ENCODE measurements around the gene TAF1B.

The TAF1B gene

DNA sequence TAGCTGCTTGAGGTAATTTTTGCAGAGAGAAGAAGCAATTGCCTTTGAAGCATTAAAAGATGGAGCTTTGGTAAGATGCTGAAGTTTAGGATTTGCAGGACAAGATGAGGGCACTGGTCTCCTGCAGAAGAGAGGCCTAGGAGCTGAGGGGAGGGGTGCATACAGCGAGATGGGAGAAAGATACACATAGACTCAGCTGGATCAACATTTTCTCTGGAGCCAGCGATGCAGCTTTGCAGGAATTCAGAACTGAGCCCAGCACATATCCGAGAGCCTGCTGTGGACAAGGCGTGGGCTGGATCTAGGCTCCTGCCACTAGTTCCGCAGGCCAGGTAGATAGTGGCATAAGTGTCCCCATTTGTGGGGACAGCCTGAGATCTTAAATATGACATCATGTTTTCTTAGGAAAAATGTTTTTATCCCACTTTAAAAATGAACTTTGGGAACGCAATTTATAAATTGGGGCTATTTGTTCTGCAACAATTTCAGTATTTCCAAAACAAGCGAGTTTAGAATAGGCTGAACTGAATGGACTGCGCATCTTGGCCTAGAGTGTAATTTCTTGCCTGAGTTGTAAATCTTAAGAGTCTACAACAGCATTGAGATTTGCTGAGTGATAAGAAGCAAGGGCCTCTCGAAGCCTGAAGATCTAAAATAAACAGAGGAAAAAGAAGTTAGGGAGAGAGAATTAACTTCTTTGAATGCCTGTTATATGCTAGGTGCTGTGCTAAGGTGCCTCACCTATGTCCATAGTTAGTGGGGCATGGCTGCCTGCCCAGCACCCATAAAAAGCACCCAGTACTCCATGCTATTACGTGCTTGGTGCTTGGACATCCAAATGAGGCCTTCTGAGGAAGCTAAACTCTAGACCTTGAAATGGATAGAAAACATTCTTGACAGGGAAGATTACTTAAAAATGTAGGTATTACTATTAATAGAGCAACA is 125.6 kb downstream of the TAF1B start:
- no peak for DNase-seq

DNA sequence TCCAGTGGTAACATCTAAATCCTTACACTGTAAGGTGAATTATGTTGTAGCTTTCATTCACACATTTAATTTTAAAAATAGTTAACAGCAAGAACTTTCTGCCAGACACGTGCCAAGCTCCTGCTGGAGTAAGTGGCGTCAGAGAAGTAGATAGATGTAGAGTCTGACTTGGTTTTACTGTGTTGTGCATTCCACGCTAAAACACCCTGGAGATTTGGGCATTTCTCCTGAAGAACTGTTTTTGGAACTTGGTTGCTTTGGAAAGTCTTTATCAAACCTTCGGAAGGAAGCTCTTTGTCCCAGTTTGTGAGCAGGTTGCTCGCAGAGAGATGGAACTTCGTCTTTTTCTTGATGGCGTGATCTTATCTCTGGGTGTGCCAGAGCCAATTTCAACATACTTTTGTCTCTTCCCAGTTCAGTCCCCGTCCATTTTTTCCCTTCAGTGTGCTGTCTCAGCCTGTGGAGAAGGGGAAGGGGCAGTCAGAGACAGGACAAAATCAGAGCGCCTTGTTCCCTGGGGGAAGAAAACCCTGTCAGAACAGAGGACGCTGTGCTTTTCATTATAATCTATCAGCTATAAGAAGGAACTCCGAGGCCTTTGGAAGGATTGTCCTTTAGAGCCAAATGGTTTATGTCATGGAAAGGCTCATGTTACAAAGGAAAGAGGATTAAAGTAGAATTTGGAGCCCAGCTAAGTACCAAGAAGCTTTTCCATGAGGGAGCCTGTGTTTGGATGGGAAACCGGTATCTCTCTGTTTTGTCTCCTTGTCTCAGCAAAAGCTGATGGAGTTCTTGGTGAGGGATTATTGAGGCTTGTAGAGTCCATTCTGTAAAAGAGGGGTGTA is 127.1 kb downstream of the TAF1B start:
- DNase-seq = no peak

DNA sequence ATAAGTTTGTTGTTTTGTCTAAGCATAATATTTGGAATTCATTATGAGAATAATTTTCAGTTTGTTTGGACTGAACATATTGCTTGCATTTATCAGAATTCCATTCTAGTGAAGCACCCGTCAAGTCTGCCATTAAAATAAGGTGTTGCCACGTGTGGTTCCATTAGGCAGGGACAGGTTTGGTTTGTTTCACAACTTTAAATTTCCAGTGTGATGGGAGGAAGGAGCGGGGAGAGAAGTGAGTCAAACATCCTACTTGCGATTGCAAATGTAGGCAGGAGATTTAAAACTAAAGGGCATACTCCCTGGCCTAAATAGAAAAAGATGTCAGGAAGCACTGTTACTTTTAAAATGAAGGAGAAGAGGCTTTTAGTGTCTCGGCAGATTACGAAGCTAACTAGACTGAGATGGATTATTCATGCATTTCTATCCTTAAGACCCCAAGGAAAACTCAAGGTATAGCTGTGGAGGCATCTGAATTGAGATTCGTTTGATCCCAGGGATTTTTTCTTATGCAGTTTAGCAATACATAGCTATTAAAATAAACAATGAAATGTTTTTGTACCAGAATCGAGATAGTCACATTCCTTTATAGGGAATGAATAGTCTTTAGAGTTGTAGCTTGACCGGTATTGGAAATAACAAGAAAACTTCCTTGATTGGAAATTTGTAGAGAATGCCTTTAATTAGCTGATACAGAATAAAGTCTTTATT is 128.0 kb downstream of the TAF1B start:
- no peak for DNase-seq

GRCh38 chr2:9971890-9972289 is 128.6 kb downstream of the TAF1B start:
- no peak for DNase-seq

GRCh38 chr2:9972621-9973479 is 129.6 kb downstream of the TAF1B start:
- DNase-seq = no peak

DNA sequence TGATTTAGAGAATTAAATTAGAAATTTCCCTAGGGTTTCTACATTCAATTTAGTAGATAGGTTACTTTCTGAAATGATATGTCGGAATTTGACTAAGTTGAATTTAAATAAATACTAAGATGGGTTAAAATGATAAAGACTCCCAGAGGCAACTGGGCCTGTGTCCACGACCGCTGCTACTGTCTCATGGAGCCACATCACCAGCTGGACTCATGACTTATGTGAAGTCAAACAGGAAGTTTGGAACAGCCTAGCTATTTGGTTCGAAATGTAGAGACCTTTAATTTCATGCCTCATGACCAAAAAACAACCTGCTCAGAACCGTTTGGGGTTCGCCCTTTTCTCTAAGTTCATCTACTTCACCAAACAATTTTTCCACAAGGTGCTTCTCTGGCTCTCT is 130.4 kb downstream of the TAF1B start:
- DNase-seq = no peak

- DNase-seq = no peak
These were observed 131.1 kb downstream of the TAF1B start for GRCh38 chr2:9974343-9974742.

DNA sequence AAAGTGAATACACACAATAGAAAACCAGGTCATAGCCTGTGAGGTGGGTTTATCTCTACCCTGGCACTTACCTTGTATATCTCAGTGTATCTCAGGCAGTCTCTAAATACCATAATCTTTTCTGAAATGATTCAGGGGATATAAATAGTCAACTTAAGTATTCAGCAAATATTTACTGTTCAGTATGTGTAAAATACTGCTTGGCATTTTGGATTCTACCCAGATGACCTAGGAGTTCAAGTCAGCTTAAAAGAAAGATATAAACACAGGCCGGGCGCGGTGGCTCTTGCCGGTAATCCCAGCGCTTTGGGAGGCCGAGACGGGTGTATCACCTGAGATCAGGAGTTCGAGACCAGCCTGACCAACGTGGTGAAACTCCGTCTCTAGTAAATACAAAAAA is 132.1 kb downstream of the TAF1B start:
- DNase-seq = no peak

DNA sequence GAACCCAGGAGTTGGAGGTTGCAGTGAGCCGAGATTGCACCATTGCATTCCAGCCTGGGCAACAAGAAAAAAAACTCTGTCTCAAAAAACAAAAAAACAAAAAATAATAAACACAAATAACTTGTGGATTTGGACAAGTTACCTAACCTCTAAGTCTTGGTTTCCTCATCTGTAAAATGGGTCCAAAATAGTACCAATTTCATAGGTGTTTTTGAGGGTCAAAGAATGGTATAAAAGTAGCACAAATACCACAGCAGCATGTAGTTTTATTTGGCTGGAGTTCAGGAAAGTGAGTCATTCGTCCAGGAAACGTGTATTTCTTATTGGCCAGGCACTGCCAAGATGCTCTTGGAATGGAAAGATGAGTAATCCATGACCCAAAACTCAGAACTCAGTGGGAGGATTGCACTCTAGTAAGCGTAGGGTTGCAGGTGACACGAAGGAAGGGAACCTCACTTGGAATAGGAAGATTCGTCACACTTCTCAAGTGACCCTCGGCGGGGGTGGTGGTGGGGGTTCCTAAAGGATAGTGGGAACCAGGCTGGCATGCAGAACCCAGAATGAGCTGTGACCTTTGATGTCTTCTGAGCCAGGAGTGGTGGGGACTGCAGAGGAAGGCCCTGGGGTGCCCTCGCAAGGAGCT is 132.7 kb downstream of the TAF1B start:
- no peak for DNase-seq

DNA sequence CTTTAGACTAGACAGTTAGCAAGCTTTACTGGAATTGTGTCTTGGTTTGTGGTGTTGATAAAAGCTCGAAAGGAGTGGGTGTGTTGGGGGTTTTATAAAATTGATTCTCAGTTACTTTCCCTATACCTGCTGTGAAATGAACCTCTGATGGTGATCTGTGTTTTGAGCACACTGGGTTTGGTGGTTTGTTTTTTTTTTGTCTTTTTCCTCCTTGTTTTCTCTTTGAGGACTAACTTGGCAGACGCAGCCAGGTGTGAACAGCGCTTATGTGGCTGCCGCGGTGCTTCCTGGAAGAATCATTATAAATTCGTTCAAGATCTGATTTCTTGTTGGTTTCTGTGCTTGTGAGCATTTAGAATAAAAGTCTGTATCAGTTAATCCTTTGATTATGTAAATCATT is 136.7 kb downstream of the TAF1B start:
- no peak for DNase-seq

DNA sequence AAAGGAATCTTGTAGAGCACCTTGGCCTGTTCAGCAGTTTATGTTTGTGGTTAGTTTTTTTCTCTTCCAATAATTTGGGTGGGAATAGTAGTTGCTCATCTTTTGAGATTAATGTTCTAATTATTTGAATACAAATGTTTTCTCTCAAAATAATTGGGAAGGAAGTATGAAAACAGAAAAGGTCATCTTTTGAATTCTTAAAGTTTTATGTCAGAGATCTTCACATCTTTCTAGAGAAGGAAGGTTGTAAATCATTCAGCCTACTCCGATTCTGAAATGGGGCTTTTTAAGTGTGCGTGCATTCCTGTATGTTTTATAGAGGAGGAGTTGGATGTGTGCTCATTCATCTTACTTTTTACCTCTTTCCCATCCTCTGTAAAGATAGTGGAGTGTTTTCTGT is 137.2 kb downstream of the TAF1B start:
- no peak for DNase-seq

GRCh38 chr2:9981655-9982054 is 138.4 kb downstream of the TAF1B start:
- no peak for DNase-seq

- no peak for DNase-seq
These were observed 139.0 kb downstream of the TAF1B start for GRCh38 chr2:9982248-9982647.

- DNase-seq = no peak
These were observed 139.6 kb downstream of the TAF1B start for GRCh38 chr2:9982891-9983290.

- no peak for DNase-seq
These were observed 140.3 kb downstream of the TAF1B start for GRCh38 chr2:9983401-9984216.

Measured in CD4-positive, alpha-beta T cell treated with Interleukin-4 for 1 hour (primary cell).